Colon (tissue), 2 donors: ENCODE data around the gene DBNDD2.

Experiments used
- FAIRE-seq: peaks from 2 replicates; lab custom pipeline; 2012; peaks lifted over from hg19 to GRCh38; lab: Jason Lieb, UNC
- donor health status: control.
- donor health status: control.

The DBNDD2 gene

DNA sequence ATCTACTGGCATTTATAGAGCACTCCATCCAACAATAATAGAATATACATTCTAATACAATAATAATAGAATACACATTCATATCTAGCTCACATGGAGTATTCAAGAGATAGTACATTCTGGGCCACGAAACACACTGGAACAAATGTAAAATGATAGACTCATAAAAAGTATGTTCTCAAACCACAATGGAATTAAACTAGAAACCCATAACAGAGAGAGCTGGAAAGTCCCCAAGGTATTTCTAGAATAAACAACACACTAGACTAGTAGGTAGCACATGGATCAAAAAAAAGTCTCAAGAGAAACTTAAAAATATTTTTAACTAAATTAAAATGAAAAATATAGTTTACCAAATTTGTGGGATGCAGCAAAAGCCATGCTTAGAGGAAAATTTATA is 20.8 kb upstream of the DBNDD2 start:
- FAIRE-seq: no peak

DNA sequence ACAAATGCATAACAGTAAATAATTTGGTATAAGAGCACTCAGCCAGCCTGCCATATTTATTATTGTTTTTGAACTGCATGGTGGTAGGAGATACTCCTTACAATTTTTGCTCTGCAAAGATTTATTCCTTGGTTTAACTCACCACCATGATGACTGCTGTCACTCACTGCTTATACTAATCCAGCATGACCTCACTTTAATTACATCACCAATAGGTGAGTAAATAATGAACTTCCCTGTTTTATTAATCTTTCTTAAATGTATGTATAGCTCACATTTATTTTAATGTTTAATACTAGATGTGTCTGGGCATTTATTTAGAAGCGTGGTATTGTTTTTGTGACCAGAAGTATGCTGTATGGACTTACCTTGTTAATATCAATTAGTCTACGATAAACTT is 17.2 kb upstream of the DBNDD2 start:
- no peak for FAIRE-seq

DNA sequence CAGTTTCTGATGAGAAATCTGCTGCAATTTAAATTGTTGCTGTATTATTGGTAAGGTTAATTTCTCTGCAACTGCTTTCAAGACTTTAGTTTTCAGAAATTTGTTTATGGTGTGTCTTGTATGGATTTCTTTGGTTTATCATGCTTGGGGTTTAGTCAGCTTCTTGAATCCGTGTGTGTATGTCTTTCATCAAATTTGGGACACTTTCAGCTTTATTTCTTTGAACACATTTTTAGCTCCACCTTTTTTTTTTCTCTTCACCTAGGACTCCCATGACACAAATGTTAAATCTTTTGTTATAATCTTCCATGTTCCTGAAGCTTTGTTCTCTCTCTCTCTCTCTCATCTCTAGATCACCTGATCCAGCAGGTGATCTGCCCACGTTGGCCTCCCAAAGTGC is 16.5 kb upstream of the DBNDD2 start:
- no peak for FAIRE-seq

DNA sequence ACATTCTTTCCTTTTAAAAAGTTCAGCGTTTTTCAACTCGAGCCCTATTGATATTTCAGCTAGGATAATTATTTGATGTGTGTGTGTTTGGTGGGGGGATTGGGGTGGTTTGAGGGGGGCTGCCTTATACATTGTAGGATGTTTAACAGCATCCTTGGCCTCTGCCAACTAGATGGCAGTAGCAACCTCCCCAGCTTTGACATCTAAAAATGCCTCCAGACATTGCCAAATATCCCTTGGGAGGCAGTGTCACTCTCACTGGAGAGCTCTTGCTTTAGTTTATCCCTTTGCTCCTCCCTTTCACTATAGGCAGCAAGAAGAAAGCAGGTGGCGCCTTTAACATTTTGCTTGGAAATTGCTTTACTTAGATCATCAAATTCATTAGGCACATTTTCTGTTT is 15.4 kb upstream of the DBNDD2 start:
- no peak for FAIRE-seq

DNA sequence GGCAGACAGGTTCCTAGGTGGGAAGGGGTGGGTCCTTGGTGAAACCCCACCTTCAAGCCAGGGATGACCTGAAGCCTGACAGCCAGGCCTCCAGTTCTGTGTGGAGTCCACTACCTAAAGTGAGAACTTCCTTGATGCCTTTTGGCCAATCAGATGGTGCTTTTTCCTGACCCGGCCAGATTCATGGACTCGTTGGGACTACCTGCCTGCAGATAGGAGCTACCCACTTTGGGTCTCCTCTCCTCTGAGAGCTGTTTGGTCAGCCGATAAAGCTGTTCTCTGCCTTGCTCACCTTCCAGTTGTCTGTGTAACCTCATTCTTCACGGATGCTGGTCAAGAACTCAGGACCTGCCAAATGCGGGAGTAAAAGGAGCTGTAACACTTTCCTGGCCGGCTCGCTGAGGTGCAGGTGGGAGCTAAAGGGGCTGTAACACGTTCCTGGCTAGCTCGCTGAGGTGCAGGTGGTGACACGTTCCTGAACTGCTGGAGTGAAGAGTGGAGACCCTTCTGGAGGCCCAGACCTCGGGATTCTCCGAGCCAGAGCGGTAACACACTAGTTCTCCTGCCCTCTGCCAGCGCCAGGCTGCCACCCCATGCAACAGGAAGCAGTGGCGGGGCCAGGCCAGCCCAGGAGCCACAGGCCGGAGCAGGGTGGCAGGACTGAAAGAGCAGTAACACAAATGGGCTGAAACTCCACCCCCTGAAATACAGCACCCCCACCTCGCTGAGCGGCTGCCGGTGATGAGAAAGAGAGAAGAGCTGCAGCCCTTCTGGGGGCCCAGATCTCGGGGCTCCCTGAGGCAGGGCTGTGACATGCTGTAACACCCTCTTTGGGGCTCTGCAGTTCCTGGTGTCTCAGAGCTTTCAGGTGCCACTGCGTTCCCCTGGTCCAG is 13.6 kb upstream of the DBNDD2 start:
- FAIRE-seq: no peak

DNA sequence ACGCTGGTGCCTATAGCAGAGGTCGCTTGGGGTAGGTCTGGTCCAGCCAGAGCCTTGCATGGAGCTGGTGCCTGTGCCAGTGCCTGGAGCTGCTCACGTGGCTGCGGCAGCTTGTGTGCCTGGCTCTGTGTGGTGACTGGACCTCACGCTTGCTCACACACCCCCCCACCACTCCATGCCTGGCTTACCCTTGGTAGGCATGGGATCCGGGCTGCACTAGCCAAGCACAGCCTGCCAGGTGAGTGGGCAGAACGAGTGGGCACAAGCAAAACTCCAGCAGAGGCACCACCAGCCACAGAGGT is 13.0 kb upstream of the DBNDD2 start:
- no peak for FAIRE-seq

DNA sequence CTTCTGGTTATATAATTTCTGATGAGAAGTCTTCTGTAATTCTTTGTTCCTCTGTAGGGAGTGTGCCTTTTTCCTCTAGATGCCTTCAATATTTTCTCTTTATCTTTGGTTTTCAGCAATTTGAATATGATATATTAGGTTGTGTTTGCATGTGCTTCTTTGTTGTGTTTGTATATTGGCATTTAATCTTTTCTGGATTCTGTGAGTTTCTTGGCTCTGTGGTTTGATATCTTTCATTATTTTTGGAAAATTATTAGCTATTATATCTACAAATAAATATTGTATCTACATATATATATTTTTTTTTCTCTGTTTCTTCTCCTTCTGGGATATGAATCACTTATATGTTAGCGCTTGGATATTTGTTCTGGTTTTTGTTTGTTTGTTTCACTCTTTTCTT is 9.1 kb upstream of the DBNDD2 start:
- no peak for FAIRE-seq

DNA sequence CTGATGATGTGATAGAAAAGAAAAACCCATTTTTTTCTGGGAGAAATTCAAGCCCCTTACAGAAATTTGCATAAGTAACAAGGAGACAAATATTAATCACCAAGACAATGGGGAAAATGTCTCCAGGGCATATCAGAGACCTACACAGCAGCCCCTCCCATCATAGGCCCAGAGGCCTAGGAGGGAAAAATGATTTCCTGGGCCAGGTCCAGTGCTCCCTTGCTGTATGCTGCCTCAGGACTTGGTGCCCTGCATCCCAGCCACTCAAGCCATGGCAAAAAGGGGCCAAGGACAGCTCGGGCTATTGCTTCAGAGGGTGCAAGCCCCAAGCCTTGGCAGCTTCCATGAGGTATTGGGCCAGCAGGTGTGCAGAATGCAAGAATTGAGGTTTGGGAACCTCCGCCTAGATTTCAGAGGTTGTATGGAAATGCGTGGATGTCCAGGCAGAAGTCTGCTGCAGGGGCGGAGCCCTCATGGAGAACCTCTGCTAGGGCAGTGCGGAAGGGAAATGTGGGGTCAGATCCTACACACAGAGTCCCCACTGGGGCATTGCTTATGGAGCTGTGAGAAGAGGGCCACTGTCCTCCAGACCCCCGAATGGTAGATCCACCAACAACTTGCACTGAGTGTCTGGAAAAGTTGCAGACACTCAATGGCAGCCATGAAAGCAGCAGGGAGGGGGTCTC is 7.6 kb upstream of the DBNDD2 start:
- FAIRE-seq: no peak

DNA sequence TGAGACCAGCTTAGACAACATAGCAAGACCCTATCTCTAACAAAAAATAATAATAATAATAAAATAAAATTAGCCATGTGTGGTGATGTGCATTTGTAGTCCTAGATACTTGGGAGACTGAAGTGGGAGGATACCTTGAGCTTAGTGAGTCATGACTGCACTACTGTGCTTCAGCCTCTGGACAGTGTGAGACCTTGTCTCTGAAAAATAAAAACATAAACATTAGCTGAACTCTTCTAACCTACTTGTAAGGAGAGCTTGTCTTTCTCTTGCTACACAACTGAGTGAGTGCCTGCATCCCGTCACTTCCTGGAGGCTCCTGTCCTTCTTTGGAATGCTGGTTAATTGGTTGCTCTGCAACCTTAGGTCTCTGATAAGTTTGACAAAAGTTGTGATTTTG is 5.1 kb upstream of the DBNDD2 start:
- FAIRE-seq: no peak

DNA sequence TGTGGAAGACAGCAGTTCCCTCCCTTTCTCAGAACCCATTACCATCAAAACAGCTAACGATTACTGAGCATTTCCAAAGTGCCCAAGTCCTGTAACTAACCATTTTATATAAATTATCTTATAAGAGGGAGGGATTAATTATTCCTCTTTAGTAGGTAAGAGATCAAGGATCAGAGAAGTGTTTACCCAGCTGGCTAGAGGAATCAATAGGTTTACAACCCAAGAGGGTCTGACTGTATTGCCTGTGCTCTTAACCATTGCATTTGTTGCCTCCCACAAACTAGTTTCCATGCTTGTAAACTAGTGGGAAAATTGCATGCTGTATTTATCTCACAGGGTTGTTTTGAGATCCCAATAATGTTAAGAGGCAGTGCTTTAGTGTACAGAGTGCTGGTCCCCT is 3.7 kb upstream of the DBNDD2 start:
- no peak for FAIRE-seq

DNA sequence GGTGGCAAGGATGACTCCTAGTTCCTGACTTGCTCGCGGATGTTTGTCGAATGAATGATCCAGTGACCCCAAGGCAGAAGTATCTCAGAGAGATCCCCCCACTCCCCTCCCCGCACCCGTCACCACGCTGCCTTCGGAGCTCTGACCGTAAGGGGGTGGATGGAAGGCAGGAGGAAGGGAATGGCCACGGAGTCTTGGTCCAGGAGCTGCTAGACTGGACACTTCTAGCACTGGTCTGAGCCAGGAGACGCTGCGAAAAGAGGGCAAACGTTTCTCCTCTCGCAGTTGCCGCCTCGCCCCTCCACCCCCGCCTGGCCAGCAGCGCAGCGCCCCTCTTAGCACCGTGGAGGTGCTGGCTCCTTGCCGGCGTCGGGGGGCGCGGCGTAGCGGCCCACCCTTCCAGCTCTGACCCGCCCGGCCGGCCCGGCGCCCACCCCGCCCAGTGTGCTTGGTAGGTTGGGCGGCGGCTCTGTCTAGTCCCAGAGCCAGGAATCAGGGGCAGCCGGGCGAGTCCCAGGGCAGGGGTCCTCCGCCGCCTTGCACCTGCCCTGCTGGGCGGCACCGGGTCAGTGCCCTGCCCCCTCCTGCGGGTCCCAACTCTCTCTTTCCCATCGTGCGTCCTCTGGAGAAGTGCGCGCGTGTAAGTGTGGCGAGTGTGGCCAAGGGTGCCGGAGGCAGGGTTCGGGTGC is 2.4 kb upstream of the DBNDD2 start:
- no peak for FAIRE-seq

DNA sequence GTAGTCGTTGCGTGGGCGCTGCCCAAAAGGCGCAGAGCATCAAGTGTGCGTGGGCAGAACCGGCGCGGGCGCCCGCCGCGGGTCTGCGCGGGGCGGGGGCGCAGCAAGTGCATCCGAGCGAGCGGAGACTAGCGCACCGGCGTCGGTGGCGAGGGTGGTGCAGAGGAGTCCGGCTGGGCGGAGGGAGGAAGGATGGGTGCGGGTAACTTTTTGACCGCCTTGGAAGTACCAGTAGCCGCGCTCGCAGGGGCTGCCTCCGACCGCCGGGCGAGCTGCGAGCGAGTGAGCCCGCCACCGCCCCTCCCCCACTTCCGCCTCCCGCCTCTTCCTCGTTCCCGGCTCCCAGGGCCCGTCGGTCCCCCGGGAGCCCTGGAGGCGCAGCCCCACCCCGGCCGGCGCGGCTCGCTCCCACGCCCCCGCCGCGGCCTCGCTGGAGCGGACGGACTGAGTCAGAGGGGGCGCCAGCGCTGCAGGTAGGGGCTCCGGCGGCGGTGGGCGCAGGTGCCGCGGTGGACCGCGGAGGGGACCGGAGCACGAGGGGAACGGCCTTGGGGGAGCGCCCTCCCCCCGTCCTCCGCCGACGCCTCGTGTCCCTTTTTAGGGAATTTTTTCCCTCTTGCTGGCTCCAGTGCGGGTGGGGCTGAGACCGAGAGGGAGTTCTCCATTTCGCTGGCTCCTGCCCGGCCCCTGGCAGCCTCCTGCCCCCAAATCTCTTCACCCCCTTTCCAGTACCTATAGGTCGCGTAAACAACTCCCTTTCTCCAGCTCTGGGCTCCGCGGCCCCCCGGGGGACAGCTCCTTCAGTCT is 1.6 kb upstream of the DBNDD2 start:
- FAIRE-seq: no peak

DNA sequence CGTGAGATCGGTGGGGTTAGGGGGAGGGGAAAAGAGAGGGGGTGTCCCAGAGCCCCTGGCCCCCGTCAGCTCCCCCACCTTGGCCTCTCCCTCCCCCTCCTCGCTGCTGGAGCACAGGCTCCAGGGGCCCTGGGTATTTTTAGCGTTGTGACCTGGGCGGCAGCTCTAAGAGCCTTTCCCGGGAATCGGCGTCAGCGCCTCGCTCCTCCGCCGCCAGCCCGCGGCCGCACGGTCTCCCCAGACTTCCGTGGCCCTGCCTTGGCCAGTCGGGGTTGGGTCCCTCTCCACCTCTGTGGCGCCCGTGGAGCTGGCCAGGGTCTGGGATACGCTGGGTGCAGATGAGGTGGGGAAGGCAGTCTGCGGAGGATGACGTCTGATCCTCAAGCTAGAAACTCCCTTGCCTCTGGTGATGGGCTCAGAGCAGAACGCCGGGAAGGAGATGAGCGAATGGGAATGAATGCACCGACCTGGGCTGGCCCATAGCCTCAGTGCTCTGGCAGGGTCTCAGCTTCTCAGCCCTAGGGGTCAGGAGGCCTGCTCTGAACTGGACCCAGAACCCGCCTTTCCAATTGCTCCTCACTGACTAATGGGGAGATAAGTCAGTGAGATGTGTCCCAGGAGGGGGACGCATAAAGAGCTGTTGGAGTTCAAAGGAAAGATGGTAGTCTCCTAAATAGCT is 883 bp upstream of the DBNDD2 start:
- no peak for FAIRE-seq

DNA sequence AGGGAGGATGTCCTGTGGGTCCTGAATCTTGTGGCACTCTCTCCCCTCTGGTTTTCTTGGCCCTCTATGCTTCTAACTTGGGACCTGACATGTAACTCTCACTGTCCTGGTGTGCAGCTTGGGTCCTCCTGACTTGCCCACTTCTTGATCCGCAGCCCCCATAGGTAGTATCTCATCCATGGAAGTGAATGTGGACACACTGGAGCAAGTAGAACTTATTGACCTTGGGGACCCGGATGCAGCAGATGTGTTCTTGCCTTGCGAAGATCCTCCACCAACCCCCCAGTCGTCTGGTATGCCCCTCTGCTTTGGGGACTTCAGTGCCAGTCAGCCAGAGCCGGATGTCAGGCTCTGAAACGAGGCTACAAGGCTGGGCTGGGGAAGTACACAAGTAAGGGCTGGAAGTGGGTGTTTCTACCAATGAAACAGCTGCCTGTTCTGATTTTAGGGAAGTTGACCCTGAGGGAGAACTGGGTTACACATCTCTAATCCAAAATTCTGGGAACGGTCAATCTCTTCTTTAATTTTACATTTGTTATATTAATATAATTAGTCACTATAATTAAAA is 641 bp downstream of the DBNDD2 start:
- no peak for FAIRE-seq

DNA sequence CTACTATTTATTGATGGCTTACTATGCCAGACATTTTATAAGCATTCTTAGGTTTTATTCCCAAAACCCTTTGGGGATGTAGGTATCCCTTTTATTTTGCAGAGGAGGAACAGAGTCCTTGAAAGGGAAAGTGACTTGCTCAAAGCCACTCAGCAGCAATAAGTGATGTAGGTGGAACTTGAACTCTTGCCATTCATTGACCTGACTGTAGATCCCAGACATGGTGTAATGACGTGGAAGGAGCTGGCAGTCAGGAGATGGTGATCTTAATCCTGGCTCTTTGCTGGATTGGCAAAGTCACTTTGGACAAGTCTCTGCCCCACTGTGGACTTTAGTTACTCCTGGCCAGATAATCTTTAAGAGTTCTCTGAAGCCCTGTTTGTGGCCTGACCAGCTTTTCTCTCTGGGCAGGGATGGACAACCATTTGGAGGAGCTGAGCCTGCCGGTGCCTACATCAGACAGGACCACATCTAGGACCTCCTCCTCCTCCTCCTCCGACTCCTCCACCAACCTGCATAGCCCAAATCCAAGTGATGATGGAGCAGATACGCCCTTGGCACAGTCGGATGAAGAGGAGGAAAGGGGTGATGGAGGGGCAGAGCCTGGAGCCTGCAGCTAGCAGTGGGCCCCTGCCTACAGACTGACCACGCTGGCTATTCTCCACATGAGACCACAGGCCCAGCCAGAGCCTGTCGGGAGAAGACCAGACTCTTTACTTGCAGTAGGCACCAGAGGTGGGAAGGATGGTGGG is 1.6 kb downstream of the DBNDD2 start:
- FAIRE-seq: no peak

DNA sequence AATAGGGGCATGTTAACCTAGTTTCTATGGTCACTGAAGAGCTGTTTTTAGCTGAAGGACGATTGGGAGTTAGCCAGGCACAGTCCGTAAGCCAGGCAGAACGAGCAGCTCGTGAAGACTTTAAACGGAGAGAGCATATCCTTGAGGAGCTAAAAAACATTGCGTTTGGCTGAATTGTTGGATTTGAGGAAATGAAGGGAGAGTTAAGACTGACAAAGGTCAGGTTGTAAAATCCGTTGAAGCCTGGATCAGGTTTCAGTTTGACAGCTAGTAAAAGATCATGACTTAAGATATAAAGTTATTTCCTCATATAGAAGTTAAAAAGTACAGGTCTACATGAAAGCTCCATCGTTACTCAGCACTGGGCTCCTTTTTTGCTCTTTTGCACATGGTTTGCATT is 2.8 kb downstream of the DBNDD2 start:
- FAIRE-seq: no peak

DNA sequence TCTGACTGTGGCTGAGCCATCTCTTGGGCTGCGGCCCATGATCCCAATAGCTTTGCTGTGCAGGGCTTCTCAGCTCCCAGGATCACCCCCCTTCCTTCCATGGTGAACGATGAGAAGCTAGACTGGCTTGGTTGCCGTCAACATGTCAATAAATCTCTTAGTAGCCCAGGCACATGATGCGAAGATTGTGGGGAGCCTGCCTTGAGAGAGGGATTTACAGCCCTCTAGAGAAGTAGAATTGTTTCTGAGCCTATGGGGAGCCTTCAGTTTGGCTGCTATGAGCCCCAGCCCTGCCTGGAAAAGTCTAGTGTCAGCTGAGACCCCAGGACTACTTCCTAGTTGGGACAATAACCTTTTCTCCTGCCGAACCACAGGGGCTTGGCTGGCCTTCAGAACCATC is 4.6 kb downstream of the DBNDD2 start:
- no peak for FAIRE-seq

DNA sequence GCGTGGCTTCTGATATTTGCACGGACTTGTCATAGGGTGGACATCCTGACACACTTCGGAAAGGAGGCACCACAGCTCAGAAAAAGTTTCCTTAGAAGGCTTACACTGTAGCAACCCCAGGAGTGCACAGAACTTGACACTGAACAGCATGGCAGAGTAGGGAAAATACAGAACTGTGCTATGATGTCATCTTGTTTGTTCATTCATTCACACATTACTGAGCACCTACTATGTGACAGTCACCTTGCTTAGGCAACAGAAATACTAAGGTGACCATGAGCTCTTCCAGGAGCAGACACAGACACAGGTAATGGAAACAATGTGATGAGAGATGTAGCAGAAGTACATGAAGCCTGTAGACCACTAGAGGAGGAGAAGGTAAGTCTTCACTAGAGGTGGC is 5.4 kb downstream of the DBNDD2 start:
- FAIRE-seq: no peak

DNA sequence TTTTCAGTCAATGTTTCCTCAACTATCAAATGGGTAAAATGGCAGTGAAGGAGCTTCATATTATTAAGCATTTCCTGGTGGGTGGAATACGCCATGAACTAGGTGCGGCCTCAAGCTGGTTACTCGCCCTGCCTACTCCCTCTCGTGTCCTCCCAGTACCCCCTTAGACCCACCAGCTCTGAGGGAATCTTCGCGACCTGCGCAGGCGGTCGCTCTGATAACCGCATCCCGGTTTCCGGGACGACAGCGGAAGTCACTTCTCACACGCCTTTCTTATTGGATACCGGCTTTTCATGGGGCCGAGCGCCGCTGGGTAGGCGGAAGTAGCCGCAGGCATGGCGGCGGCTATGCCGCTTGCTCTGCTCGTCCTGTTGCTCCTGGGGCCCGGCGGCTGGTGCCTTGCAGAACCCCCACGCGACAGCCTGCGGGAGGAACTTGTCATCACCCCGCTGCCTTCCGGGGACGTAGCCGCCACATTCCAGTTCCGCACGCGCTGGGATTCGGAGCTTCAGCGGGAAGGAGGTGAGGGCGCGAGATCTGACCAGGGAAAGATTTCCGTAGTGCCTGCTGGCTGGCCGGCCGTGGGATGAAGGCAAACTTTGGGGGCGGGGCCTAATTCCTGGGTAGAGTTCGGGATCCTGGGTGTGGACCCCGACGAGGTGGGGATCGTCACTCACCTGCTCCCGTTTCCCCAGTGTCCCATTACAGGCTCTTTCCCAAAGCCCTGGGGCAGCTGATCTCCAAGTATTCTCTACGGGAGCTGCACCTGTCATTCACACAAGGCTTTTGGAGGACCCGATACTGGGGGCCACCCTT is 7.9 kb downstream of the DBNDD2 start, which contains the start of gene PIGT:
PIGT (plus strand) TSS at position 320 of the 816 bp plus-strand sequence; CDS start at position 336, 16 bp downstream.
- no peak for FAIRE-seq

DNA sequence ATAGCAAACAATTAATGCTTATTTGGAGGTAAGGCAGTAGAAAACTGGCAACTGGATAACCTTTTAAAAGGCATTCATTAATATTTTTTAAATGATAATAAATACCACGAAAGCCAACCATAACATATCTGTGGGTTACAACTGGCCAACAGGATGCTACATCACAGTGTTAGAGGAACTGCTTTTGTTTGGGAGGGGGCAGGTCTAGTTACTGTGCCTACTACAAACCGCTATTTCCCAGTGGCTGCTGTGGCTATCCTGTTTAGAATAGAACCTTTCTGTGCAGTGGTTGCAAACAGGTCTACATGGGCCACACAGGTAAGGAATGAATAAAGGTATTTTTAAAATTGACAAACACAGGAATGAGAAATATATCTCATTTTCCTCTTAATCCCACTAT is 8.8 kb downstream of the DBNDD2 start:
- no peak for FAIRE-seq
